Testis (tissue), 2 donors: ENCODE data around the gene TFG.

Source experiments
- CTCF ChIP-seq, 3 experiments: fragments of 450-650 bp in 2 of 3; fragments of 200-600 bp in 1 of 3; sonication (generic) in 1 of 3; IDR thresholded peaks; one replicate each; pipeline ENCODE4 v1.5.1; 2016 to 2019; ENCODE audit warnings: antibody characterized with exemption in 3 of 3, mild to moderate bottlenecking in 2 of 3, moderate library complexity in 1 of 3
- POLR2A ChIP-seq: fragments of 450-650 bp; IDR thresholded peaks from one replicate; pipeline ENCODE4 v1.6.1; 2017; ENCODE audit warnings: antibody characterized with exemption, mild to moderate bottlenecking, moderate library complexity

- TF ChIP-seq POLR2A = no peak
- no peak for TF ChIP-seq CTCF (IDR thresholded peaks at IDR 0.05)
Measured at GRCh38 chr3:100754563-100755334, 45.5 kb downstream of the TFG start.
